ENCODE results near the gene GFRAL.

Gene GFRAL

GRCh38 chr6:55437141-55437540 is 109.9 kb downstream of the GFRAL start:
- no peak for DNase-seq

- no peak for DNase-seq
These were observed 110.9 kb downstream of the GFRAL start for GRCh38 chr6:55438203-55438602.

- no peak for DNase-seq
These were observed 116.2 kb downstream of the GFRAL start for GRCh38 chr6:55443238-55444134.

- DNase-seq: no peak
These were observed 118.5 kb downstream of the GFRAL start for GRCh38 chr6:55445648-55446204.

- DNase-seq: no peak
These were observed 120.6 kb downstream of the GFRAL start for GRCh38 chr6:55447891-55448290.

DNA sequence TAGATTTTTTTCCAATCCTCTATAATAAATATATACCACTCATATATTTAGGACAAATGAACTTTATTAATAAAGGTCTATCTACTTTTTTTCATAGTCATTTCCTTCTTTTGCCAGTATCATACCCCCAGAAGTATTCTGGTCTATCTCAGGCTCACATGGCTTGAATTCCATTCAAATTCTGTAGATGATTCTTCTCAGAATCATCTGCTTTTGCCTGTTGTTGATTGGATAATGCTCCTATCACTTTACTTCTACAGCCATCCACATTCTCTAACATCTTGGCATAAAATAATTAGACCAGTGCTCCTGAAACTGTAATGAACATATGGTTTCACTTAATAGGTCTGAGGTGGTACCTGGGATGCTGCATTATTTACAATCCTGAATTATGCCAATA is 121.2 kb downstream of the GFRAL start:
- DNase-seq: no peak

GRCh38 chr6:55449225-55449624 is 122.0 kb downstream of the GFRAL start:
- DNase-seq: no peak

DNA sequence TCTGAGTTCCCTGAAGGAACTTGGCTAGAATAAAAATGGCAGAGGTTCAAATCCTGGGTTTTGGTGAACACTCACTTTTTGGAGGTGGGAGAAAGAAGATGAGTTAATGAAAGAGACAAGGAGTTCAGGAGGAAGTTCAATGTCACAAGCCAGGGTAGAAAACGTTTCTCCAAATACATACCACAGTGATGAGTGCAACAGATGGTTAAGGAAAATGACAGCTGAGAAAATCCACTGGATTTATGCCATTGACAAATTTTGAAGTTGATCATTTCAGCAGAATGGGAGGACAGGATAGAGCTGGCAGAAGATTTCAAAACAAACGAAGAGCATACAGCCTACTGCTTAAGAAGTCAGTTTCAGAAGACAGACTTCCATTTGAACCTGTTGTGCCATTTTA is 122.7 kb downstream of the GFRAL start:
- no peak for DNase-seq

All from activated T-cell treated with anti-CD3 and anti-CD28 coated beads for 4 hours (primary cell).